KMS-11 (cell line): ENCODE results near the gene ACAN.

Source experiments
- H2AFZ ChIP-seq: fragments of 200-600 bp; sonication (generic); 2 replicates; pipeline ENCODE4 v1.6.1; 2016; ENCODE audit warnings: antibody characterized with exemption, mixed run types, low read depth
- H3K27ac ChIP-seq: fragments of 200-600 bp; sonication (generic); 2 replicates; pipeline ENCODE4 v1.6.1; 2016; ENCODE audit warnings: mild to moderate bottlenecking, mixed run types
- H3K27me3 ChIP-seq: fragments of 200-600 bp; sonication (generic); 2 replicates; pipeline ENCODE4 v1.6.1; 2017; ENCODE audit warnings: mild to moderate bottlenecking, low read depth, mixed run types, moderate library complexity; ENCODE audit not compliant: insufficient read depth
- H3K36me3 ChIP-seq: fragments of 200-600 bp; sonication (generic); 2 replicates; pipeline ENCODE4 v1.6.1; 2017; ENCODE audit warnings: mild to moderate bottlenecking, mixed run types; ENCODE audit not compliant: insufficient read depth
- H3K4me1 ChIP-seq: fragments of 200-600 bp; sonication (generic); 2 replicates; pipeline ENCODE4 v1.6.1; 2016; ENCODE audit warnings: mild to moderate bottlenecking, low read depth, mixed run types; ENCODE audit not compliant: poor library complexity, severe bottlenecking
- H3K4me2 ChIP-seq: fragments of 200-600 bp; sonication (generic); 2 replicates; pipeline ENCODE4 v1.7.0; 2016; ENCODE audit warnings: mild to moderate bottlenecking, mixed run types
- H3K4me3 ChIP-seq: fragments of 200-600 bp; sonication (generic); IDR thresholded peaks from 2 replicates; pipeline ENCODE4 v1.6.1; 2017; ENCODE audit warnings: low read depth, low read length, mixed read lengths; ENCODE audit not compliant: insufficient read depth
- H3K79me2 ChIP-seq: fragments of 200-600 bp; sonication (generic); 2 replicates; pipeline ENCODE4 v1.6.1; 2016; ENCODE audit warnings: low read depth, mixed run types; ENCODE audit not compliant: insufficient read depth
- H3K9ac ChIP-seq: fragments of 200-600 bp; sonication (generic); 2 replicates; pipeline ENCODE4 v1.6.1; 2016; ENCODE audit warnings: mild to moderate bottlenecking, mixed run types
- H4K20me1 ChIP-seq: fragments of 200-600 bp; sonication (generic); 2 replicates; pipeline ENCODE4 v1.6.1; 2016; ENCODE audit warnings: mild to moderate bottlenecking, mixed run types; ENCODE audit not compliant: insufficient read depth
- TF ChIP-seq, protein P1 (sequence below): fragments of 200-600 bp; sonication (generic); conservative IDR thresholded peaks from 2 replicates; pipeline ENCODE4 v1.6.1; 2017; ENCODE audit warnings: low read depth, mild to moderate bottlenecking, antibody characterized with exemption, low read length, moderate library complexity, mixed read lengths

The ACAN gene

DNA sequence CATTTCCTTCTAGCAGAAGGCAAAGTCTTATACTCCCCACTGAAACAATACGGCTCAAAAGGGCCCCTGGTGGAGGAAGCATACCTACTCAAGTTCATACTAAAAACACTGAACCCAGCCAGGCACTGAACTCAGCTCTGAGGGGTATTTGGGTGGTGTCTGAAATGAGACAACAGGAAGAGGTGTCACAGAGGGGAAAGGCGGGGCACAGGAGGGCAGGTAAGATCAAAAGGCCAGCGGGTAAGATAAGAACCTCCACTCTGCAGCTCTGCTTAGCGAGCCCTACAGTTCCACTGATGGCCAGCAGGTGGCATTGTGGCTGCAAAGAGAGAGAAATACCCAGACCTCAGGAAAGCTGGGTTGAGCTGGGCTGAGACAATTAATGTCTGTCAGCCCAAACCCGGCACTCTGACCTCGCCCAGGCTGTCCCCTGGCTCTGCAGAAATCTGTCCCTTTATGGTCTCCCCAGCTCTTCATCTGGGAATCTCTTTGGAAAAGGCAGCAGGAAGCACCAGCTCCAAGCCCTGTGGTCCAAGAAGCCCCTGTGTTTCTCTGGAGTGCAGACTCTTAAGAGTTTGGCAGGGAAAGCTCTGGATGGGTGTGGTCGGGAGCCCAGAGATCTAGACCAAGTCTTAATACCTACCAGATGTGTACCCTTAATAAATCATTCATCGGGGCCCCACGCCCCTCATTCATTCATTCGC is 101.5 kb downstream of the ACAN start:
- H3K27me3 ChIP-seq: no peaks in the 10 kb centered on the region
- H3K79me2 ChIP-seq: no peaks in the 10 kb centered on the region
- TF ChIP-seq, protein P1, sequence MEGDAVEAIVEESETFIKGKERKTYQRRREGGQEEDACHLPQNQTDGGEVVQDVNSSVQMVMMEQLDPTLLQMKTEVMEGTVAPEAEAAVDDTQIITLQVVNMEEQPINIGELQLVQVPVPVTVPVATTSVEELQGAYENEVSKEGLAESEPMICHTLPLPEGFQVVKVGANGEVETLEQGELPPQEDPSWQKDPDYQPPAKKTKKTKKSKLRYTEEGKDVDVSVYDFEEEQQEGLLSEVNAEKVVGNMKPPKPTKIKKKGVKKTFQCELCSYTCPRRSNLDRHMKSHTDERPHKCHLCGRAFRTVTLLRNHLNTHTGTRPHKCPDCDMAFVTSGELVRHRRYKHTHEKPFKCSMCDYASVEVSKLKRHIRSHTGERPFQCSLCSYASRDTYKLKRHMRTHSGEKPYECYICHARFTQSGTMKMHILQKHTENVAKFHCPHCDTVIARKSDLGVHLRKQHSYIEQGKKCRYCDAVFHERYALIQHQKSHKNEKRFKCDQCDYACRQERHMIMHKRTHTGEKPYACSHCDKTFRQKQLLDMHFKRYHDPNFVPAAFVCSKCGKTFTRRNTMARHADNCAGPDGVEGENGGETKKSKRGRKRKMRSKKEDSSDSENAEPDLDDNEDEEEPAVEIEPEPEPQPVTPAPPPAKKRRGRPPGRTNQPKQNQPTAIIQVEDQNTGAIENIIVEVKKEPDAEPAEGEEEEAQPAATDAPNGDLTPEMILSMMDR: peak; percentile 95
- H3K9ac ChIP-seq: no peak overlapping the region
- H3K4me1 ChIP-seq: peaks cover 8% of the 10 kb centered on the region
- H3K36me3 ChIP-seq: no peaks in the 10 kb centered on the region
- H2AFZ ChIP-seq: peak overlapping the region; percentile 31; the same call in 1 of the 2 replicates
- H3K4me3 ChIP-seq: no peak overlapping the region
- H4K20me1 ChIP-seq: no peaks in the 10 kb centered on the region
- H3K27ac ChIP-seq: no peak overlapping the region
- no peak overlapping the region for H3K4me2 ChIP-seq

DNA sequence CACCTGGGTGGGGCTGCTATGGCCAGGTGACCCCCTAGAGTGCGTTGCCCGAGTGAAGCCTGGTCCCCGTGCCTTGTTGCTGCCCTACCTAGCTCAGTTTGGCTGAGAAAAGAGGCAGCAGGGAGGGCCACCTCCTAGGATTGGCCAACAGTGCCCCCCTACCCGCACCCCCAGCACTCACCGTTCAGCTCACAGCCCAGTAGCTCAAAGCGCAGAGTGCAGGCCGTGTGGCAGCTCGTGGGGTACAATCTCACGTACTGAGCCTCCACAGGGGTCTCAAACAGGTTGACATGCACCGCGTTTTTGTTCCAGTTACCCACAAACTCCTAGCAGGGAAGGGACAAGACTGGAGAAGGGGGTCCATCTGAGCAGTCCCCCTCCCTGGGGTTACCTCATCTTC is 102.3 kb downstream of the ACAN start:
- Histone ChIP-seq H4K20me1 (no peaks in the 10 kb centered on the region), H3K4me2 (no peak overlapping the region), H3K9ac (no peak overlapping the region), H3K79me2 (no peaks in the 10 kb centered on the region), H3K4me3 (no peak overlapping the region), H3K36me3 (no peaks in the 10 kb centered on the region), H2AFZ (no peak overlapping the region), H3K27me3 (no peaks in the 10 kb centered on the region), H3K27ac (no peak overlapping the region), H3K4me1 (peaks cover 8% of the 10 kb centered on the region)
- TF ChIP-seq, protein P1: no peak

DNA sequence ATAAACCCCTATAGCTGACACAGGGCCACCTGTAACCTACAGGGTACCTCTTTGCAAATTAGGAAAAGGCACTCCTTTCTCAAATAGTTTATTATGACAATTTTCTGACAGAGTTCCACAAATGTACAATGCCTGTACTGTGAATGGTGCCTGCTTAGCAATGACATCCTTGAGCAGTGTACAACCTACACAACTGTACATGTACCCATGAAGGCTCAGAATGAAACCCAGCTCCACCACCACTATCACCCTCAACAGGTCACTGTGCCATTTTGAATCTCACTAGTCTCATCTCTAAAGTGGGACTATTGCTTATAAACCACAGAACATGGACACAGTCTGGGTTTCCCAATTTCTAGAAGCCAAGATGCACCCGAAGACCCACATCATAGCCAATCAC is 102.9 kb downstream of the ACAN start:
- Histone ChIP-seq H2AFZ (no peak overlapping the region), H4K20me1 (no peaks in the 10 kb centered on the region), H3K36me3 (no peaks in the 10 kb centered on the region), H3K27me3 (no peaks in the 10 kb centered on the region), H3K79me2 (no peaks in the 10 kb centered on the region), H3K4me2 (no peak overlapping the region), H3K4me3 (no peak overlapping the region), H3K9ac (no peak overlapping the region), H3K4me1 (peaks cover 8% of the 10 kb centered on the region), H3K27ac (no peak overlapping the region)
- TF ChIP-seq, protein P1: no peak

DNA sequence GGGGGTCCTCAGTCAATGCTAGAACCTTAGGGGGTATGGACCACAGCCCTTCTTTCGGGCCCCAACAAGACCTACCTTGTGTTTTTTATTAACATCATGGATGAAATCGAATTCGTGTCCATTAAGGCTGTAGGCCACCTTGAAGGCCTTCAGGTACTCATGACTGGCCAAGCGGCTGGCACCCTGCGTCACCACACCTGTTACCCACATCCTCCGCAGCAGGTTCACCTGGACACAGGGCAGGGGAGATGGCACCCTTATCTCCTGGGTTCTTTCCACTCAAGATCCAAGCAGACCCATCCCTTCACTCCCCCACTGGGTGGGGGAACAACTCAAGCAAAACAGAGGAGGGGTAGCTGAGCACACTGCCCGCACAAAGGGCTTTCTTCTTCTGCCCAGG is 103.3 kb downstream of the ACAN start:
- no peak overlapping the region for H3K9ac ChIP-seq
- no peak overlapping the region for H3K4me3 ChIP-seq
- H3K27me3 ChIP-seq: no peaks in the 10 kb centered on the region
- no peak overlapping the region for H3K4me2 ChIP-seq
- no peak overlapping the region for H2AFZ ChIP-seq
- H3K36me3 ChIP-seq: no peaks in the 10 kb centered on the region
- H4K20me1 ChIP-seq: no peaks in the 10 kb centered on the region
- TF ChIP-seq, protein P1: no peak
- no peaks in the 10 kb centered on the region for H3K79me2 ChIP-seq
- H3K4me1 ChIP-seq: peaks cover 8% of the 10 kb centered on the region
- no peak overlapping the region for H3K27ac ChIP-seq
